Measurements from ENCODE around the gene DLG2. TPM values are rescaled to one million over a fixed set of nuclear protein-coding genes. Genes with fewer than 3 reads are reported as not detected.

Gene DLG2
- total RNA-seq, 1 donor from 2014 or later = 5.1 TPM

GRCh38 chr11:84215672-84216071, 1411.5 kb downstream of the DLG2 start:
- no peaks in the 10 kb centered on the region for H3K27me3 Mint-ChIP-seq (ENCODE audit: unreplicated experiment)
- H3K4me1 Mint-ChIP-seq (ENCODE audit: unreplicated experiment) = no peaks in the 10 kb centered on the region
- no peak overlapping the region for H3K4me3 Mint-ChIP-seq (ENCODE audit: unreplicated experiment)
- no peak overlapping the region for H3K27ac Mint-ChIP-seq (ENCODE audit: unreplicated experiment)
- TF ChIP-seq CTCF (IDR thresholded peaks at IDR 0.05; ENCODE audit: unreplicated experiment) = no peak
- no peaks in the 10 kb centered on the region for H3K9me3 Mint-ChIP-seq (ENCODE audit: unreplicated experiment)
- H3K36me3 Mint-ChIP-seq (ENCODE audit: low read depth, unreplicated experiment) = no peaks in the 10 kb centered on the region
- DNase-seq (ENCODE audit: low spot score) = no peak

- no peaks in the 10 kb centered on the region for H3K9me3 Mint-ChIP-seq (ENCODE audit: unreplicated experiment)
- TF ChIP-seq CTCF (IDR thresholded peaks at IDR 0.05; ENCODE audit: unreplicated experiment) = no peak
- no peaks in the 10 kb centered on the region for H3K36me3 Mint-ChIP-seq (ENCODE audit: low read depth, unreplicated experiment)
These were observed 1412.6 kb downstream of the DLG2 start for GRCh38 chr11:84214557-84214956.

GRCh38 chr11:84212468-84213390, 1414.4 kb downstream of the DLG2 start:
- Mint-ChIP-seq H3K4me3 (ENCODE audit: unreplicated experiment) (no peak overlapping the region), H3K4me1 (ENCODE audit: unreplicated experiment) (no peaks in the 10 kb centered on the region)
- TF ChIP-seq CTCF (IDR thresholded peaks at IDR 0.05; ENCODE audit: unreplicated experiment) = no peak

More at GRCh38 chr11:84214557-84214956, 1412.6 kb downstream of the DLG2 start:
- Mint-ChIP-seq H3K4me3 (ENCODE audit: unreplicated experiment) (no peak overlapping the region), H3K4me1 (ENCODE audit: unreplicated experiment) (no peaks in the 10 kb centered on the region), H3K27ac (ENCODE audit: unreplicated experiment) (no peak overlapping the region), H3K27me3 (ENCODE audit: unreplicated experiment) (no peaks in the 10 kb centered on the region)
- no peak for DNase-seq (ENCODE audit: low spot score)

GRCh38 chr11:84211896-84212295, 1415.2 kb downstream of the DLG2 start:
- Mint-ChIP-seq H3K4me3 (ENCODE audit: unreplicated experiment) (no peak overlapping the region), H3K9me3 (ENCODE audit: unreplicated experiment) (no peaks in the 10 kb centered on the region), H3K4me1 (ENCODE audit: unreplicated experiment) (no peaks in the 10 kb centered on the region), H3K27ac (ENCODE audit: unreplicated experiment) (no peak overlapping the region), H3K36me3 (ENCODE audit: low read depth, unreplicated experiment) (no peaks in the 10 kb centered on the region), H3K27me3 (ENCODE audit: unreplicated experiment) (no peaks in the 10 kb centered on the region)
- no peak for TF ChIP-seq CTCF (IDR thresholded peaks at IDR 0.05; ENCODE audit: unreplicated experiment)
- no peak for DNase-seq (ENCODE audit: low spot score)

More at GRCh38 chr11:84212468-84213390, 1414.4 kb downstream of the DLG2 start:
- Mint-ChIP-seq H3K27me3 (ENCODE audit: unreplicated experiment) (no peaks in the 10 kb centered on the region), H3K36me3 (ENCODE audit: low read depth, unreplicated experiment) (no peaks in the 10 kb centered on the region), H3K27ac (ENCODE audit: unreplicated experiment) (no peak overlapping the region), H3K9me3 (ENCODE audit: unreplicated experiment) (no peaks in the 10 kb centered on the region)
- no peak for DNase-seq (ENCODE audit: low spot score)

GRCh38 chr11:84194696-84195095, 1432.4 kb downstream of the DLG2 start:
- H3K4me1 Mint-ChIP-seq (ENCODE audit: unreplicated experiment) = peaks cover 9% of the 10 kb centered on the region
- no peaks in the 10 kb centered on the region for H3K36me3 Mint-ChIP-seq (ENCODE audit: low read depth, unreplicated experiment)
- no peaks in the 10 kb centered on the region for H3K9me3 Mint-ChIP-seq (ENCODE audit: unreplicated experiment)

More at GRCh38 chr11:84194696-84195095, 1432.4 kb downstream of the DLG2 start:
- H3K27ac Mint-ChIP-seq (ENCODE audit: unreplicated experiment) = no peak overlapping the region
- TF ChIP-seq CTCF (IDR thresholded peaks at IDR 0.05; ENCODE audit: unreplicated experiment) = no peak
- no peak overlapping the region for H3K4me3 Mint-ChIP-seq (ENCODE audit: unreplicated experiment)
- no peak for DNase-seq (ENCODE audit: low spot score)
- no peaks in the 10 kb centered on the region for H3K27me3 Mint-ChIP-seq (ENCODE audit: unreplicated experiment)
